Mesendoderm (in vitro differentiated cells): Measurements from ENCODE around the gene MAZ.

ENCODE experiments used
- DNase-seq: peaks from one replicate; pipeline ENCODE4 v3.0.0; 2013
- H2AK5ac ChIP-seq: 2 replicates; pipeline ENCODE4 v1.6.1; 2013; ENCODE audit warnings: low read length, inconsistent platforms
- H2BK120ac ChIP-seq: 2 replicates; pipeline ENCODE4 v1.6.1; 2013; ENCODE audit warnings: low read depth, mild to moderate bottlenecking, low read length, moderate library complexity, mixed read lengths
- H2BK15ac ChIP-seq: replicated peaks from 2 replicates; pipeline ENCODE4 v1.6.1; 2013; ENCODE audit warnings: low read depth, mild to moderate bottlenecking, moderate library complexity
- H2BK5ac ChIP-seq: 2 replicates; pipeline ENCODE4 v1.6.1; 2013; ENCODE audit warnings: low read length, inconsistent platforms
- H3K18ac ChIP-seq: 2 replicates; pipeline ENCODE4 v1.6.1; 2013; ENCODE audit warnings: mild to moderate bottlenecking, low read length, mixed read lengths
- H3K23ac ChIP-seq: one replicate; pipeline ENCODE4 v1.6.1; 2013; ENCODE audit warnings: low read length
- H3K27ac ChIP-seq: 2 replicates; pipeline ENCODE4 v1.5.1; 2013; ENCODE audit warnings: low read depth, mild to moderate bottlenecking, inconsistent platforms, low read length, moderate library complexity
- H3K27me3 ChIP-seq: 2 replicates; pipeline ENCODE4 v1.6.1; 2013; ENCODE audit warnings: low read length, control low read depth, mild to moderate bottlenecking, inconsistent platforms; ENCODE audit not compliant: insufficient read depth, poor library complexity
- H3K36me3 ChIP-seq: 2 replicates; pipeline ENCODE4 v1.6.1; 2013; ENCODE audit warnings: low read length, inconsistent platforms; ENCODE audit not compliant: control insufficient read depth, insufficient read depth
- H3K4ac ChIP-seq: one replicate; pipeline ENCODE4 v1.6.1; 2013; ENCODE audit warnings: low read depth, mild to moderate bottlenecking, low read length, moderate library complexity
- H3K4me1 ChIP-seq: 2 replicates; pipeline ENCODE4 v1.6.1; 2013; ENCODE audit warnings: low read depth, low read length, inconsistent platforms; ENCODE audit not compliant: control insufficient read depth
- H3K4me2 ChIP-seq: 2 replicates; pipeline ENCODE4 v1.6.1; 2013; ENCODE audit warnings: low read length
- H3K4me3 ChIP-seq: 2 replicates; pipeline ENCODE4 v1.5.1; 2013; ENCODE audit warnings: mild to moderate bottlenecking, low read length
- H3K56ac ChIP-seq: one replicate; pipeline ENCODE4 v1.6.1; 2013; ENCODE audit warnings: low read length
- H3K79me1 ChIP-seq: 2 replicates; pipeline ENCODE4 v1.6.1; 2013; ENCODE audit warnings: low read length, inconsistent platforms
- H3K79me2 ChIP-seq: 2 replicates; pipeline ENCODE4 v1.6.1; 2013; ENCODE audit warnings: mild to moderate bottlenecking, low read length; ENCODE audit not compliant: control insufficient read depth, insufficient read depth
- H3K9ac ChIP-seq: 2 replicates; pipeline ENCODE4 v1.6.1; 2013; ENCODE audit warnings: low read length, inconsistent platforms
- H4K5ac ChIP-seq: one replicate; pipeline ENCODE4 v1.6.1; 2013; ENCODE audit warnings: low read length
- H4K8ac ChIP-seq: one replicate; pipeline ENCODE4 v1.6.1; 2013; ENCODE audit warnings: low read depth, mild to moderate bottlenecking, control low read depth, low read length, moderate library complexity
- WGBS: extraction: QIAGEN DNeasy Blood & Tissue Kit; methylation state at CpG from one replicate; pipeline ENCODE4 v1.1.7; 2013; ENCODE audit warnings: low lambda C conversion rate, missing lambda C conversion rate; ENCODE audit not compliant: insufficient coverage; ENCODE audit errors: extremely low coverage; 5-methylcytosine and 5-hydroxymethylcytosine counted together

MAZ gene

DNA sequence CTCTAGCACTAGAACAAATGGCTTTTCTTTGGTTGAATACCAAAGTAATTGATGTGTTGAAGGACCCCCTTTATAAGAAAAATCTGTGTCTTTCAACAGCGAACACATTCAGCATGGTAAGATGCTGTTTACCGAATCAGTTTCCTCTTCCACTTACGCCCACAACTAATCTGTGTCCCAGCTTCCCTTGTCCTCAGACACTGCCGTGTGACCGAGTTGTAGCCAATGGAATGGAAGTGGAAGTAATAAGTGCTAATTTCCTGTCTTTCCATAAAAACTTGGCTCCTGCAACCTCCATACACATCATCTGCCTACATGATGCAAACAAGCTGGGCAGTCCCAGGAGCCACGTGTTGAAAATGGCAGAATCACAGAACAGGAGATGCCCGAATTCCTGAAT, 46.3 kb downstream of the MAZ start:
- no peak overlapping the region for H3K4ac ChIP-seq
- no peak overlapping the region for H4K8ac ChIP-seq
- H3K4me3 ChIP-seq = no peak overlapping the region
- no peaks in the 10 kb centered on the region for H3K27me3 ChIP-seq
- H3K79me1 ChIP-seq = no peaks in the 10 kb centered on the region
- DNase-seq = no peak
- H3K36me3 ChIP-seq = no peaks in the 10 kb centered on the region
- H2BK5ac ChIP-seq = no peak overlapping the region
- H2BK15ac ChIP-seq = no peak overlapping the region
- no peak overlapping the region for H3K56ac ChIP-seq
- peaks cover 3% of the 10 kb centered on the region for H3K4me1 ChIP-seq
- H3K23ac ChIP-seq = no peak overlapping the region
- H3K18ac ChIP-seq = no peak overlapping the region
- H3K4me2 ChIP-seq = no peak overlapping the region
- H2BK120ac ChIP-seq = no peak overlapping the region
- H2AK5ac ChIP-seq = no peak overlapping the region
- H3K79me2 ChIP-seq = no peaks in the 10 kb centered on the region
- no CpG with 5 or more reads among the region's 7 CpGs for WGBS
- H4K5ac ChIP-seq = no peak overlapping the region
- H3K27ac ChIP-seq = no peak overlapping the region
- no peak overlapping the region for H3K9ac ChIP-seq

- H4K5ac ChIP-seq = no peak overlapping the region
- H3K27me3 ChIP-seq = no peaks in the 10 kb centered on the region
- H3K56ac ChIP-seq = no peak overlapping the region
- no peak overlapping the region for H4K8ac ChIP-seq
- H3K4me1 ChIP-seq = no peaks in the 10 kb centered on the region
- H2BK15ac ChIP-seq = no peak overlapping the region
- H3K79me2 ChIP-seq = no peaks in the 10 kb centered on the region
- DNase-seq = no peak
- H3K27ac ChIP-seq = no peak overlapping the region
- H2AK5ac ChIP-seq = no peak overlapping the region
- no peak overlapping the region for H3K23ac ChIP-seq
- no peaks in the 10 kb centered on the region for H3K36me3 ChIP-seq
- H3K4me2 ChIP-seq = no peak overlapping the region
- H2BK5ac ChIP-seq = no peak overlapping the region
- WGBS = no CpG with 5 or more reads among the region's 5 CpGs
- H3K4ac ChIP-seq = no peak overlapping the region
- no peak overlapping the region for H3K9ac ChIP-seq
- no peaks in the 10 kb centered on the region for H3K79me1 ChIP-seq
- no peak overlapping the region for H3K4me3 ChIP-seq
- H2BK120ac ChIP-seq = no peak overlapping the region
- no peak overlapping the region for H3K18ac ChIP-seq
These were observed 48.3 kb downstream of the MAZ start for GRCh38 chr16:29854520-29855100.

DNA sequence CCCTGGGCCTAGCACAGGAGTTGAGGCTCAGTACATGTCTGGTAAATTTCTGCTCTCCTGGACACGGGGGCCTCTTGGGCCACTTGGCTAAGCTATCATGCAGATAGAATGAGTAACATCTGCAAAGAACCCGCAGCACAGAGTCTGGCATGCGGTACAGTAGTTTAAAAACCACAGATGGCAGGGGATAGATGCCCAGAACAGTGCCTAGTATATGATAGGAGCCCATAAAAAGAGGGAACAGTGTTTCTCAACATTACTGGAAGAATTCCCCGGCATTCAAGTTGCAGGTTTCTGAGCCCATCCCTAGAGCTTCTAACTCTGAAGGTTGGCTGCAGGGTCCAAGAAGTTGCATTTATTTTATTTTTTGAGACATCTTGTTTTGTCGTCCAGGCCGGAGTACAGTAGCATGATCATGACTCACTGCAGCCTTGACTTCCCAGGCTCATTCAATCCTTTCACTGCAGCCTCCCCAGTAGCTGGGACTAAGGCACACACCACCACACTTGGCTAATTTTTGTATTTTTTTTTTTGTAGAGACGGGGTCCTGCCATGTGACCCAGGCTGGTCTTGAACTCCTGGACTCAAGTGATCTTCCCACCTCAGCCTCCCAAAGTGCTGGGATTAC, 50.9 kb downstream of the MAZ start:
- H3K36me3 ChIP-seq = no peaks in the 10 kb centered on the region
- no peak overlapping the region for H3K4ac ChIP-seq
- H3K4me2 ChIP-seq = no peak overlapping the region
- H3K27me3 ChIP-seq = no peaks in the 10 kb centered on the region
- no peak overlapping the region for H2BK5ac ChIP-seq
- H3K27ac ChIP-seq = no peak overlapping the region
- no peak overlapping the region for H3K56ac ChIP-seq
- no peak overlapping the region for H3K23ac ChIP-seq
- no peak for DNase-seq
- H2AK5ac ChIP-seq = no peak overlapping the region
- H2BK15ac ChIP-seq = no peak overlapping the region
- WGBS = no CpG with 5 or more reads among the region's 7 CpGs
- no peaks in the 10 kb centered on the region for H3K4me1 ChIP-seq
- H3K9ac ChIP-seq = no peak overlapping the region
- no peak overlapping the region for H3K4me3 ChIP-seq
- H4K5ac ChIP-seq = no peak overlapping the region
- no peak overlapping the region for H3K18ac ChIP-seq
- peaks cover 6% of the 10 kb centered on the region for H3K79me1 ChIP-seq
- no peak overlapping the region for H2BK120ac ChIP-seq
- H4K8ac ChIP-seq = no peak overlapping the region
- H3K79me2 ChIP-seq = peaks cover 2% of the 10 kb centered on the region

- Histone ChIP-seq H2BK5ac (no peak overlapping the region), H3K4me3 (no peak overlapping the region), H3K79me1 (peaks cover 6% of the 10 kb centered on the region), H3K79me2 (peaks cover 4% of the 10 kb centered on the region), H3K18ac (no peak overlapping the region), H3K4me2 (no peak overlapping the region), H2BK15ac (no peak overlapping the region), H3K56ac (no peak overlapping the region), H3K4ac (no peak overlapping the region), H4K5ac (no peak overlapping the region), H3K4me1 (no peaks in the 10 kb centered on the region), H4K8ac (no peak overlapping the region), H3K27ac (no peak overlapping the region), H3K36me3 (no peaks in the 10 kb centered on the region), H2BK120ac (no peak overlapping the region), H3K9ac (no peak overlapping the region), H3K27me3 (no peaks in the 10 kb centered on the region), H3K23ac (no peak overlapping the region), H2AK5ac (no peak overlapping the region)
- DNase-seq = no peak
- no CpG with 5 or more reads among the region's 10 CpGs for WGBS
These were observed 52.0 kb downstream of the MAZ start for GRCh38 chr16:29858149-29858849.

GRCh38 chr16:29858974-29859373, 52.6 kb downstream of the MAZ start:
- Histone ChIP-seq H3K9ac (no peak overlapping the region), H3K4ac (no peak overlapping the region), H2BK15ac (no peak overlapping the region), H3K27me3 (no peaks in the 10 kb centered on the region), H2BK120ac (no peak overlapping the region), H3K79me1 (peaks cover 6% of the 10 kb centered on the region), H3K18ac (no peak overlapping the region), H3K27ac (no peak overlapping the region), H4K5ac (no peak overlapping the region), H2BK5ac (no peak overlapping the region), H3K79me2 (peaks cover 4% of the 10 kb centered on the region), H3K36me3 (no peaks in the 10 kb centered on the region), H3K4me1 (peaks cover 2% of the 10 kb centered on the region), H3K56ac (no peak overlapping the region), H3K4me2 (no peak overlapping the region), H3K23ac (no peak overlapping the region), H2AK5ac (no peak overlapping the region), H3K4me3 (no peak overlapping the region), H4K8ac (no peak overlapping the region)
- no CpG with 5 or more reads among the region's 19 CpGs for WGBS
- DNase-seq = no peak
